ENCODE measurements around the gene DCAF10.

DNA sequence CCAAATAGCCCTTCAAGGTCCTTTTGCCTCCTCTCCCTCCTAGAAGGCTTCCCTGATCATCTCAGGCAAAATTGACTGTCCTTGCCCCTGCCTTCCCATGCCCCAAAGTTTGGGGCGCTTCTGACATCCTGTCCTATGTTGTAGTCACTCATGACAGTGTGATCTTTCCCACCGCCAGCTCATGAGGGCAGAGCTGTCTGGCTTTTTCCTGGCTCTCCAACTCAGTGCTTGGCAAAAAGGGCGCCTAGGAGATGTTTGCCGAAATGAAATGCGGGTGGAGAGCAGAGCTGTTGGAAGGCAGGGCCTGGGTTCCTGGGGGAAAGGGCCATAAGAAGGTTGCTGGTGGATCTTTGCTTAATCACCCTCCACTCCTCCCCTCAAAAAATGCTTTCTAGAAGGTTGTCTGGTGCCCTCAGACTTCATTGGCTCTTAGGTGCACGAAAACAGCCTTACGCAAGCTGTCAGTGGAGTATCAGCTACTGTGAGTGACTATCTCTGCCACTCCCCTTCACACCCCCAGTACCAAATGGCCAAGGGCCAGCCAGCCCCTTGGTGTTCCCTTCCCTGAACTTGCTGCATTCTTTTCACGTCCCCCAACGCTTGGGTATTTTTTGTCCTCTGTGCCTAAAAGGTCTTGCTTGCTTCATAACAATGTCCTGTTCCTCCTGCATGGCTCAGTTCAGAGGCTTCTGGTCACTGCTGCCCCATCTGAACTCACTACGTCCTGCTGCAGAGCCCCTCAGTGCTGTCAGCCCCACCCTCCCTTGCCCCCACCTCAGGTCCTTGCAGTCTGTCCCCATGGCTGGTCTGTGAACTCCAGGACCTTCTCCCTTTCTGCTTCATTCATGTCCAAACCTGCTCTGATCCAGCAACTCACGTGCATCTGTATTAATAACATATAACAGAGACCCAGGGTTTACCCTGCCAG lies 106.0 kb downstream of the DCAF10 start:
- TF ChIP-seq, protein P1, sequence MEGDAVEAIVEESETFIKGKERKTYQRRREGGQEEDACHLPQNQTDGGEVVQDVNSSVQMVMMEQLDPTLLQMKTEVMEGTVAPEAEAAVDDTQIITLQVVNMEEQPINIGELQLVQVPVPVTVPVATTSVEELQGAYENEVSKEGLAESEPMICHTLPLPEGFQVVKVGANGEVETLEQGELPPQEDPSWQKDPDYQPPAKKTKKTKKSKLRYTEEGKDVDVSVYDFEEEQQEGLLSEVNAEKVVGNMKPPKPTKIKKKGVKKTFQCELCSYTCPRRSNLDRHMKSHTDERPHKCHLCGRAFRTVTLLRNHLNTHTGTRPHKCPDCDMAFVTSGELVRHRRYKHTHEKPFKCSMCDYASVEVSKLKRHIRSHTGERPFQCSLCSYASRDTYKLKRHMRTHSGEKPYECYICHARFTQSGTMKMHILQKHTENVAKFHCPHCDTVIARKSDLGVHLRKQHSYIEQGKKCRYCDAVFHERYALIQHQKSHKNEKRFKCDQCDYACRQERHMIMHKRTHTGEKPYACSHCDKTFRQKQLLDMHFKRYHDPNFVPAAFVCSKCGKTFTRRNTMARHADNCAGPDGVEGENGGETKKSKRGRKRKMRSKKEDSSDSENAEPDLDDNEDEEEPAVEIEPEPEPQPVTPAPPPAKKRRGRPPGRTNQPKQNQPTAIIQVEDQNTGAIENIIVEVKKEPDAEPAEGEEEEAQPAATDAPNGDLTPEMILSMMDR (IDR thresholded peaks at IDR 0.05): no peak
- no peak for TF ChIP-seq POLR2AphosphoS5 (IDR thresholded peaks at IDR 0.05; ENCODE audit: insufficient read depth in 1 of 2, low read depth in 1 of 2)
- TF ChIP-seq POLR2A (IDR thresholded peaks at IDR 0.05): no peak

Measured in vagina (tissue), 2 donors.